ENCODE data around the gene GALNT9.
"Not testable (repeated sequence)": the region's sequence is repeated elsewhere in the genome, so short reads cannot be mapped to it uniquely, and the experiment has no call there.

Gene GALNT9

DNA sequence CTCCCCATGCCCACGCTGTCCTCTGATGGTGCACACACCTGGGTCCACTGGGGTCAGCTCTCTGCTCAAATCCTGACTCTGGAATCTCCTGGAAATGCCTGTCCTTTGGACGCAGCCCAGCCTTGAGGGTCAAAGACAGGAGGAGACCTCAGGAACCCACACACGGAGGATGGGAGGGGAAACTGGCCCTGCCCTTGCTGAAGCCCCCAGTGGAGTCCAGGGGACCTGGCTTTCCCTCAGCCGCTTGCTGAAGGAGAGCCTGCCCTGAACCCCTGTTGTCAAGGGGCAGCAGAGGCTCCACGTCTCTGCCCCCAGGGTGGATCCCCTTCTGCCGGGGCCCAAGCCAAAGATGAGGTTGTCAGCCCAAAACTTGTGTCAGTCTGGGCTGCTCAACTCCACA lies 16.9 kb downstream of the GALNT9 start:
- DNase-seq (ENCODE audit: low read depth): no peak

DNA sequence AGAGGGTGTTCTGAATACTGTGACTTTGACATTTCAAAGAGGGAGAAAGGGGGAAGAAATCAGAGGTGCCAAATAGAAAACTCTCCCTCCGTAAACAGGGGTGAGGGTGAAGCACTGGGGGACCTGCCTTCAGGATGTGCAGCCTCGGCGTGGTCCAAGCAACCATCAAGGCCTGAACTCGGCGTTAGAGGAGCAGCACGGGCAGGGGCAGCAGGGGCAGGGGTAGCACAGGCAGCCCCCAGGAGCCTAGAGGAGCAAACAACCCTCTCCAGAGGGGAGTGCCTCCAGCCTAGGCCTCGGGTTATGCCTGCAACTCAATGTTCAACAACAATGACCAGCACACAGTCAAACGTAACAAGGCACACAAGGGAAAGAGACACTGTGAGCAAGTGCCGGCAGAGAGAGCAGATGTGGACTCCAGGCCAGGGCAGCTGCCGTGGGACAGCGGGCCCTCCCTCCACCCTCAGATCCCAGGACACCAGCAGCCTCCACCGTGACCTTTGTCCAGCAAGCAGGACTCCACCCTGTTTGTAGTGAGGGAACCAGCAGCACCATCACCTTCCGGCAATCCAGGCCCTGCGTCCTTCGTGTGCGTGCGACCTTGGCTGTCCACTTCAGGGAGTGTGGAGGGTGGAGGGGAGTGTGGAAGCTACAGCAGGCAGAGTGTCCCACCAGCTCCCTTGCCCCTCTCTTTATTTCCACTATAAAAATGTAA lies 18.0 kb downstream of the GALNT9 start:
- no peak for DNase-seq (ENCODE audit: low read depth)

DNA sequence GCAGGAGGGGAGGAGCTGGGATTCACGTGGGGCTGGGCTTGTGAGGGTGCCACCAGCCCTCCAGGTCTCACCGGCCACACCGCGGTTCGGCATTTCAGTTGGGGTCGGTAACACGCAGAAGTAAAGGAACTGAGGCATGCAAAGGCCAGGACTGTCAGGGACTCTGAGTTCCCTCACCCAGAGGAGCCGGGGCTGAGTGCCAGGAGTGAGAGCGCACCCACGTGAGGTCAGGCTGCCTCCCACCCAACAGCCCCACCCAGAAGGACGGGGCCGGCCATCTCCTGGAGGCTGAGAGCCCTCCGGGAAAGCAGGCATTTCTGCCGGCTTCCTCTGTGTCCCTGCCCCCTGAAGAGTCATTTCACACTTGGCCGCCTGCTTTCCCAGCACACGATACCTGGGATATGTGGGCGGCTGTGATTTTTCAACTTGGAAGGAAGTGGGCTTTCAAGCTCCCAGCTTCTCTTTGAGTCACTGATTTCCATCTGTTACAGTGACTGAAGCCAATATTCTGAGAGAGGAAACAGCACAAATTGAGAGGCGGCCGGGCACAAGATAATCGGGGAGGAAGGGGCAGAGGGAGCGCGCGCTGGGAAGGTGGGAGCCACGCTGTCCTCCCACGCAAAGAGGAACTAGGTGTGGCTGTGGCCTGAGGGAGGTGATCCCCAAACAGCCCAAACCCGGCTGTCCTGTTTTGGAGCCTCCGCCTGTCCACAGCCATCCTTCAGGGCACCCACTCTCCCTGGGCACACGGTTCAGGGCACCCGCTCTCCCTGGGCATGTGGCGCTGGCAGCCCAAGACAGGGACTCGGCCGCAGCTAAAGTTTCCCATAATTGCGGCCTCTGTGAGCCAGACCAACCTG lies 19.0 kb downstream of the GALNT9 start:
- no peak for DNase-seq (ENCODE audit: low read depth)

DNA sequence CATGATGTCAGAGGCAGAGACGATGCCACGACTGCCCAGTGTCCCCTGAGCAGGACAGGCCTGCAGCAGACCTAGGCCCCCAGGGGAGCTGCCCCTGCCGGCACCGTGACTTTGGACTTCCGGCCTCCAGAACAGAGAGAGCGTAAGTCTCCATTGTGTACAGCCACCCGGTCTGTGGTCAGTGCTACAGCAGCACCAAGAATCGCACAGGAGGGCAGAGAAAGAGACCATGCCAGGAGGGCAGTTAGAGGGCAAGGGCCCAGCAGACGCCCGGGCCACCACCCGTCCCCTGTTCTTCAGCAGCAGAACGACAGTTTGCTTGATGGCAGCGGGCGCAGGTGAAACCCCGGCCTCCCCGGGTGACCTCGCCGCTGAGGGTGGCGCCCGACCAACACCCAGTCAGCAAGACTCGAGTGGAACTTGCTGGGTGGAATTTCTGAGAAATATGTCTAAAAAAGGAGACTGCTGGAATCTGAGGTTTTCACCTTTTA lies 19.7 kb downstream of the GALNT9 start:
- DNase-seq (ENCODE audit: low read depth): no peak

DNA sequence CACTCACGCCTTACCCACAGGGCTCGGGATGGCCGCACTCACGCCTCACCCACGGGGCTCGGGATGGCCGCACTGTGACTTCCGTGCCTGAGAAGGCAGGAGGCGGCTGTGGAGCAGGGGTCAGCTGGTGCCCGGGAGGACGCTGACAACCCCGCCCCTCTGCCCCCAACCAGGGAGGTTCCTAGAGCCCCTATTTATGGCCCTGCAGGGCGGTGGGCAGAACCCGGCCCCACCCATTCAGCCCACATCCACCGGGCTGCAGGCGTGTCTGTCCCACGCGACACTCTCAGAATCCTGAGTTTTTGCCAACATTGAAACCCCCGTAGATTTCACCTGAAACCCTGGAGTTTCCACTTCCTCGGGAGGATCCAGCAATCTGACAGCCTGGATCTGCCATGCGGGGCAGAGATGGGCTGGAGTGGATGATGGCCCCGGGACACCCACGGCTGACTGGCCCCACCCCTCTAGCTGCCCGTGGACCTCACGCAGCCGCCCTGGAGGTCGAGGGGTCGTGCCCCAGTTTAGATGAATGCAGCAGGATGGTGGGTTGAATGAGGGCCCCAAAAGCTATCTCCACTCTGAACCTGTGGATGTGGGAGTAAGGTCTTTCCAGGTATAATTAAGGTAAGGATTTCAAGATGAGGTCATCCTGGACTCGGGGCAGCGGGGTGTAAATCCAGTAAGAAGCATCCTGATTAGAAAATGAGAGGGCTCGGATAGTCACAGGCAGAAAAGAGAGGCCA lies 20.4 kb downstream of the GALNT9 start:
- DNase-seq (ENCODE audit: low read depth): no peak

DNA sequence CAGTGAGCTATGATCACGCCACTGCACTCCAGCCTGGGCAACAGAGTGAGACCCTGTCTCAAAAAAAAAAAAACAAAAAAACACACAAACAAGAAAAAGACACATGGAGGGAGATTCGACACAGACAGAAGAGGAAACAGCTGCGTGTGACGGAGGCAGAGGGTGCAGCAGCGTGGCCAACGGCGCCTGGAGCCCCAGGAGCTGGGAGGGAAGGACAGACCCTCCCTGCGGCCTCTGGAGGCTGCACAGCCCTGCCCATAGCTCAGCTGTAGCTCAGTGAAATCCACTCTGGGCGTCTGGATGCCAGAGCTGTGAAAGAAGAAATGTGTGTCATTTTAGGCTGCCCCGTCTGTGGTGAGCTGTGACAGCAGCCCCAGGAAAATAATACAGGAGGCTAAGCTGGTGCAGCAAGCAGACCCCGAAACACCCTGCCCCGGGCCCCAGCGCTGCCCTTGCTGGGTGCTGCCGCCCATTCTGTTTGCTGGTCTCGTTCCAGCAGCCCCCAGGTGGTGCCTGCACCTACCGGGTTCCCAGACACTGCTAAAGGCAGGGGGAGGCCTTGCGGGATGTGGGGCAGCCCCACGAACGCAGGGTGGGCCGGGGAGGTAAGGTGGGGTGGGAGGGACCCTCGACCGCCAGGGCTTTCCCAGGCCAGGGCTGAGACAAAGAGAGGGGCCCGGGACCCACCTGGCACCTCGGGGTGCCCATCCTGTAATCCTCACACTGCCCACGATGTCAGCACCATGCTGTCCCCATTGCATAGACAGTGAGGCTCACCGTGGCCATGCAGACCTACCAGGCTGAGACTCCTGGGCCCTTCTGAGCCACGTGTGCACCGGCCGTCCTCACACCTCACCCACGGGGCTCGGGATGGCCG lies 21.2 kb downstream of the GALNT9 start:
- DNase-seq (ENCODE audit: low read depth): no peak

DNA sequence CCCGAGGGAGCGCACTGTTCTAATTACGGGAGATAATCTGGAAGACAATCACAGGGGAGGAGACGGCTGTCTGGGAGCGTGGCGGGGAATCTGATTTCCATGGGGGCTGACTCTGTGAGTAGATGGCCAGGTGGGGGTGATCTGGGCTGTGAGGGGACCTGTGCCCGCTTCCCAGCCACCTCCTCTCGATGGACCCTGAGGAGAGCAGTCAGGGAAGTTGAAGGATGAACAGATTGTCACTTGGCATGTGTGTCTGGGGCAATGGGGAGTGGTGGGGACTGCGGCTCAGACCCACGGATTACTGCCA lies 22.6 kb downstream of the GALNT9 start:
- DNase-seq (ENCODE audit: low read depth): no peak

DNA sequence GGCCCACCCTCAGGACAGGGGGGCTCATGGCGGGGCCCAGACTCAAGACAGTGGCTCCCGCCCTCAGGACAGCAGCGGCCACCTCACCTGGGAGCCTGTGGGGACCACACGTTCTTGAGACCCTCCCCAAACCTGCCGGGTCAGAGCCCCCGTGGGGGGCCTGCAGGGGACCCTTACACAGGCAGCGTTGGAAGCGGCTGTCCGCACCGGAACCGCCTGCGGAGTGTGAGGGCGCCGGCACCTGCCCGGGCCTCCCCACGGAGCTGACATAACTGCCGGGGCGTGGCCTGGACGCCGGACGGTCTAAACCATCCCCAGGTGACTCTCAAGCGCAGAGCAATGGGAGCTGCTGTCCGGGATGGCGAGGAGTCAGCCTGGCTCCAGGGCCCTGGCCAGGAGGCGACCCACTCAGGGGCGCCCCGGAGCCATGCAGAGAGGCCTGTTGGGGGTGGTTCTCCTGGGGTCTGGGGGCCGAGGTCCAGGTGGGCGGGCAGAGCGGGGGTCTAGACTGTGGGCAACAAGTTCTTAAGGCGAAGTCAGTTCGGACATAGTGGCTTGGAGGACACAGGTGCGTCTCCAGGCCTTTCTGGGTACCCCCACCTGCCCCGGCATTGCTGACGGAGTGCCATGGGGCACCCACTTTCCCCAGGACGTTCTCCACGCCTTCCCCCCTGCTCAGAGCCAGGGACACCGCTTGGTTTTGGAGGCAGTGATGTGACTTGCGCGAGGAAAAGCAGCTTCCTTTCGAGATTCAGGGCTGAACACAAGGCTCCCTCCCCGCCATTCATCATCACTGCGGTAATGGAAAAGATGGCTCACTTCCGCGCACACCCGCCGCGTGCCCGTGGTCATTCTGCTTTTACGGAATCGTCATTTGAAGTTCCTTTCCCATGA lies 23.2 kb downstream of the GALNT9 start:
- no peak for DNase-seq (ENCODE audit: low read depth)

DNA sequence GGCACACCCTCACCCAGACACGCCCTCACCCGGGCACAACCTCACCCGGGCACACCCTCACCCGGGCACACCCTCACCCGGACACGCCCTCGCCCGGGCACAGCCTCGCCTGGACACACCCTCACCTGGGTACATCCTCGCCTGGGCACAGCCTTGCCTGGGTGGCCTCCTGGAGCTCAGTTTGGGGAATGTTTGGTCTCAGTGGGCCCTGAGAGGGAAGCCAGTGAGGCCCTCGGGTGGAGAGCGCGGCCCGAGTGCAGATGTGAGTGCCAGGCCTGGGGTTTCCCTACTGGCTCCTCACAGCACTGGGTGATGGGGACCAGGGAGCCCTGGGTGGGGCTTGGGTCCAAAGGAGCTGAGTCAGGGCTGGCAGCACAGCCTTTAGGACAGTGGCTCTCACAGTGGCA lies 23.8 kb downstream of the GALNT9 start:
- DNase-seq (ENCODE audit: low read depth): no peak

DNA sequence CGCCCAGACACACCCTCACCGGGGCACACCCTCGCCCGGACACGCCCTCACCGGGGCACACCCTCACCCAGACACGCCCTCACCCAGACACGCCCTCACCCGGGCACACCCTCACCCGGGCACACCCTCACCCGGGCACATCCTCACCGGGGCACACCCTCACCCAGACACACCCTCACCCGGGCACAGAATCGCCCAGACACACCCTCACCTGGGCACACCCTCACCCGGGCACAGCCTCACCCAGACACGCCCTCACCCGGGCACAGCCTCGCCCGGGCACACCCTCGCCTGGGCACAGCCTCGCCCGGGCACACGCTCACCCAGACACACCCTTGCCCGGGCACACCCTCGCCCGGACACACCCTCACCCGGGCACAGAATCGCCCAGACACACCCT lies 24.5 kb downstream of the GALNT9 start:
- not testable (repeated sequence) for DNase-seq (ENCODE audit: low read depth)

DNA sequence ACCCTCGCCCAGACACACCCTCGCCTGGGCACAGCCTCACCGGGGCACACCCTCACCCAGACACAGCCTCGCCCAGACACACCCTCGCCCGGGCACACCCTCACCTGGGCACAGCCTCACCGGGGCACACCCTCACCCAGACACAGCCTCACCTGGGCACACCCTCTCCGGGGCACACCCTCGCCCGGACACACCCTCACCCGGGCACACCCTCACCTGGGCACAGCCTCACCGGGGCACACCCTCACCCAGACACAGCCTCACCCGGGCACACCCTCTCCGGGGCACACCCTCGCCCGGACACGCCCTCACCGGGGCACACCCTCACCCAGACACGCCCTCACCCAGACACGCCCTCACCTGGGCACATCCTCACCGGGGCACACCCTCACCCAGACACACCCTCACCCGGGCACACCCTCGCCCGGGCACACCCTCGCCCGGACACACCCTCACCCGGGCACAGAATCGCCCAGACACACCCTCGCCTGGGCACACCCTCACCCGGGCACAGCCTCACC lies 25.5 kb downstream of the GALNT9 start:
- DNase-seq (ENCODE audit: low read depth): not testable (repeated sequence)

DNA sequence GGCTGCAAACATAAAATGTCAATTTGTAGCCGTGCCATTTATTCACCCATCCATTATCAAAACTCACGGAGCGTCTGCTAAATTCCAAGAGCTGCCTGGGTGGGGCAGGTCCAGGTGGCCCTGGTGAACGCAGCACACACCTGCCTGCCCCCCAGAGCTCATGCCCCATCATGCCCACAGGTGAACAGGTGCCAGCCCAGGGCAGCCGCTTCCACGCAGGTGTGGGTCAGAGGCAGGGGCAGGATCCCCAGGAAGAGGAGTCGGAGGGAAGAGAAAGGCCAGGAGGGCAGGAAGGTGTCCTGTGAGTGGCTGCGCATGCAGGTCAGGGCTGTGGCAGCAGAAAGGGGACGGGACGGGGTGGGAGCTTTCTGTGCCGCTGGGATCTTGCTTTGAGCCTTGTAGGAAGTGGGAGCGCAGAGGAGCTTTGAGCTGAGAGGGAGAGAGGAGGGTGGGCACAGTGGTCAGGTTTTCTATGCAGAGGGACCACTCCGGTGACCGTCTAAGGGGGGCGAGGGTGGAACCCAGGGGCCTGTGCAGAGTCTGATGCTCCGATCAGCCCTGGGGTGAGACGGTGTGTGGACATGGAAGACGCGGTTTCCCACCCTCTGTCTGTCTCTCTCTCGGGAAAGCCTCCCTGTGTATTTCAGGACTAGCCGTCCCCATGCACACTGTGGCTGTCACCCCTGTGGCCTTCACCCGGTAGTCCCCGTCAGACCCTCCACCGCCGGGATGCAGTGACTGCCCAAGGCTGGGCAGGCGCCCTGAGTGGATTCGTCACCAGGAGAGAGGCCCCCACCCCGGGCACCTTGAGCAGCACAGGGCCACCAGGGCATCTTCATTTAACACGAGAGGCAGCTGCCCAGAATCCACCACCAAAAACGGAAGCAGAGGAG lies 26.7 kb downstream of the GALNT9 start:
- DNase-seq (ENCODE audit: low read depth): no peak

DNA sequence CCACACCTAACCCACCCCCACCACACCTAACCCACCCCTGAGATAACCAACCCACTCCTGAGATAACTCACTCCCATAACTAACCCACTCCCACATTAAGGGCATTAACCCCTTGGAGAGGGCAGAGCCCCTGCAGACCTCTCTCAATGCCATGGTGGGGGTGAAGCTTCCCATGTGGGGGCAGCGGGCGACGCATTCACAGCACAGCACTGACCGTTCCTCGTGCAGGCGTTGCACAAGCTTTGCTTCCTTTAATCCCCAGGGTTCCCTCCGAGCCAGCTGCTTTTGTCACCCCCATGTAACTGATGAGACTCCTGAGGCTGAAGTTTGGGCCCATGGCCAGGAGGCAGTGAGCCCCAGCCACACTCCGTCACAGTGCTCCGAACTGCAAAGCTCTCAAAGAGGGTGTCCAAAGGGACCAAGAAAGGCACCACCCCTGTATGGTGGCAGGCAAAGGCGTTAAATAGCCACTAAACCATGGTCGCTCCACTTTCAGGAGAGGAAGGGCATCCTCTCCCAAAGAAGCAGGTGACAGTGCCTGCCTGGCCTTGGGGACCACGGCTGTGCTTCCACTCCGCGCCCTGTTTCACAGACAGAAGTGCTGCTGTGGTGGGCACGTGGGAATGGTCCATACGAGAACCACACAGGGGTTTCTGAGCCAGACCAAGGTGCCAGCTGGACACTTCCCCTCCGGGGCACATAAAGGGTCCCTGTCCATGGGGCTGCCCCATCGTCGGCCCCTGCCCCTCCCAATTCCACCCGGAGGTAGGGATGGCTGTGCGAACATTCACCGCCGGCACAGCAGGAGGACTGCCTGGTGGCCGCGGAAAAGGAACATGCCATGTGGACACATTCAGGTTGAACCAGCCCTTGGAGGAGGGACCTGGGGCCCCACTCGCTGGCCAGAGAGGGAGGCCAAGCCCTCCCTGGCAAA lies 28.3 kb downstream of the GALNT9 start:
- no peak for DNase-seq (ENCODE audit: low read depth)

DNA sequence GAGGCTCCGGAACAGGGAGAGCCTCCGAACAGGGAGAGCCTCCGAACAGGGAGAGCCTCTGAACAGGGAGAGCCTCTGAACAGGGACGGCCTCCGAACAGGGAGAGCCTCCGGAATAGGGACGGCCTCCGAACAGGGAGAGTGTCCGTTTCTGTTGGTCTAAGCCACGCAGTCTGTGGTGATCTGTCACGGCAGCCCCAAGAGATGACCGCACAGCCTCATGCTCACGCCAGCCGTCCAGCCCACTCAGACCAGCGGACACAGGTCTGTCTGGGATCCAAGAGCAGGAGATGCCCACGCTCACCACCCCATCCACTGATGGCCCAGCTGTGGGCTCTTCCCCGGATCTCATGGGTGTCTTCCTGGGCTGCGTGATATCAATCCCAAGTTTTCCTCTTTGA lies 33.3 kb downstream of the GALNT9 start:
- DNase-seq (ENCODE audit: low read depth): no peak

DNA sequence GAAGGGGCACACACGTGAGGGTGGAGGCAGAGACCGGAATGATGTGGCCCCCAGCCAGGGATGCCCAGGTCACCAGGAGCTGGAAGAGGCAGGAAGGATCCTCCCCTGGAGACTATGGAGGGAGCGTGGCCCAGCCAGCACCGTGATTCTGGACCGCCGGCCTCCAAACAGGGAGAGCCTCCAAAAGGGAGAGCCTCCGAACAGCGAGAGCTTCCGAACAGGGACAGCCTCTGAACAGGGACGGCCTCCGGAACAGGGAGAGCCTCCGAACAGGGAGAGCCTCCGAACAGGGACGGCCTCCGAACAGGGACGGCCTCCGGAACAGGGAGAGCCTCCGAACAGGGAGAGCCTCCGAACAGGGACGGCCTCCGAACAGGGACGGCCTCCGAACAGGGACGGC lies 33.8 kb downstream of the GALNT9 start:
- not testable (repeated sequence) for DNase-seq (ENCODE audit: low read depth)

DNA sequence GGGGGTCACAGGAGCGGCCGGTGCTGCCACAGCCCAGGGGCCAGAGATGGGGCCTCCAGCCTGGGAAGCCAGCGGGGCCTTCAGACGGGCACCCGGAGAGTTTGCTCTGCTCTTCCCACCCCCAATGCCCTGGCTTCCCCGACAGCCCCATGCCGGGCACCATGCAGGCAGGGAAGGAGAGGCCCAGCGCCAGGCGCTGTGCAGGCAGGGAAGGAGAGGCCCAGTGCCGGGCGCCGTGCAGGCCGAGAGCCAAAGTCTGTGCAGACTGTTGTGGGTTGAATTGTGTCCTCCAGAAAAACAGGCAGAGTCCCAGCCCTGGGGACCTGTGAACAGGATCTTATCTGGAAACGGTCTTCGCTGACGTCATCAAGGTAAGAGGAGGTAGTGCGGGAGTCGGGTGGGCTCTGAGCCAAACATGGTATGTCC lies 34.3 kb downstream of the GALNT9 start:
- DNase-seq (ENCODE audit: low read depth): no peak

DNA sequence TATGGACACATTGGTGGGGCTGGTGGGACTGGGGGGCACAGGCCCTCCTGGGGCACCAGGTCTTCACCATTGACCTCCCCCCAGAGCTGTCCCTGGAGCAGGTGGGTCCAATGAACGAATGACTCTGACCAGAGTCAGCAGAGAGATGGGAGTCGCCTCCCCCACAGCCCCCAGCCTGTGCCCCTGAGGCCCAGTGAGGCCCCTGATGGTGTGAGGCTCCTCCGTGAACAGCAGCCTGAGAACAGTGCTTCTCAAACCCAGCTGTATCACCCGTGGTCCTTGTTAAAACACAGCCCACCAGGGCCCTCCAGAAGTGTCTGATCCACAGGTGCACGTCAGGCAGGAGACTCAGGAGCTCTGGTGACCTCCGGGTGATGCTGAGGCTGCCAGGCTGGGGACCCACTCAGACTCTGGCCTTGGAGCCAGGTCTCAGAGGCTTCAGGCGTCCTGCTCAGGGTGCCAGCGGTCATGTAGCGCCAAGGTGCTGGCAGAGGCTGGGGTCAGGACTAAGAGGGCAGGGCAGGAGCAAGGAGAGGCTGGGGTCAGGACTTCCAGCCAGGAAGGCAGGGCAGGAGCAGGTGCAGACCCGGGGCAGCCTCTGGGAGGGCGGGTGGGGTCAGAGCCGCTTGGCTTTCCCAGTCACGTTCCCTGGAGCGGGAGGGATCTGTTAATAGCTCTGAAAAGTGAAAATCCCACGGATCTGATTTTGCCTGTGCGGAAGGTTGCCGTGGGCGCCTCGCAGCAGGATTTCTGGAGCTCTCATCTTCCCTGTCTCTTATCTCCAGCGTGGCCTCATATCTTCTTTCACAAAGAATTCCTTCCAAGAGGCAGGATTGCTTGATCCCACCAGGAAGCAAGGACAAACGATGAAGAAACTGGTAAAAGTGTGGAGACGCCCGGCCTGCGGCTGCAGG lies 35.0 kb downstream of the GALNT9 start:
- DNase-seq (ENCODE audit: low read depth): no peak
